ENCODE results near the gene TNFAIP8.

DNA sequence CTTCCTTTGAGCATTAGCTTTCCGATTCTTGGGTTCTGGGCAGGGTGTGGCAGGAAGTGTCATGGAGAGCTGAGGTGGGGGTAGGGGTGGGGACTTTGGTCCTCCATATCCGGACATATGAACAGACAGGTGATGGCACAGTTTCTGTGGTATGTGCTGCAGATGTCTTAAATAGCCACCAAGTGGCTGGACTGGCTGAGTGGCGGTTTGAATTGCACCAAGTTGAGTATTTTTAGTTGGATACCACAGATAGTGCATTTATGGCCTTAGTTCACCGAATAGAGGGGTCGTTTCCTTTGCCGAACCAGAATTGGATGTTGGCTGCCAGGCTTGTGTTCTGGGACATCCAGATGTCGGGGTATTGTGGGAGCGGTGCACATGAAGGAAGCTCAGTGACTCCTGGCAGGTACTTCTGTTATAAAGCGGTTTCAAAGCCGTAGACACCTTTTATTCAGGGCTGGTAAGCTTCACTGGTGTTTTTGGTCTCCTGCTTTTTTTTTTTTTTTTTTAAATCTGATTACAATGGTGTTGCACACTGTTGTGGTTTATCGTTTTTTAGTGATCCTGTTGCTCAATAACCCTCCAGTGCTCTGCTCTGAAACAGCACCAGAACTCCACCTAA, 15.1 kb upstream of the TNFAIP8 start:
- TF ChIP-seq, protein P1, sequence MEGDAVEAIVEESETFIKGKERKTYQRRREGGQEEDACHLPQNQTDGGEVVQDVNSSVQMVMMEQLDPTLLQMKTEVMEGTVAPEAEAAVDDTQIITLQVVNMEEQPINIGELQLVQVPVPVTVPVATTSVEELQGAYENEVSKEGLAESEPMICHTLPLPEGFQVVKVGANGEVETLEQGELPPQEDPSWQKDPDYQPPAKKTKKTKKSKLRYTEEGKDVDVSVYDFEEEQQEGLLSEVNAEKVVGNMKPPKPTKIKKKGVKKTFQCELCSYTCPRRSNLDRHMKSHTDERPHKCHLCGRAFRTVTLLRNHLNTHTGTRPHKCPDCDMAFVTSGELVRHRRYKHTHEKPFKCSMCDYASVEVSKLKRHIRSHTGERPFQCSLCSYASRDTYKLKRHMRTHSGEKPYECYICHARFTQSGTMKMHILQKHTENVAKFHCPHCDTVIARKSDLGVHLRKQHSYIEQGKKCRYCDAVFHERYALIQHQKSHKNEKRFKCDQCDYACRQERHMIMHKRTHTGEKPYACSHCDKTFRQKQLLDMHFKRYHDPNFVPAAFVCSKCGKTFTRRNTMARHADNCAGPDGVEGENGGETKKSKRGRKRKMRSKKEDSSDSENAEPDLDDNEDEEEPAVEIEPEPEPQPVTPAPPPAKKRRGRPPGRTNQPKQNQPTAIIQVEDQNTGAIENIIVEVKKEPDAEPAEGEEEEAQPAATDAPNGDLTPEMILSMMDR (IDR thresholded peaks at IDR 0.05) = no peak
- TF ChIP-seq, protein P2, sequence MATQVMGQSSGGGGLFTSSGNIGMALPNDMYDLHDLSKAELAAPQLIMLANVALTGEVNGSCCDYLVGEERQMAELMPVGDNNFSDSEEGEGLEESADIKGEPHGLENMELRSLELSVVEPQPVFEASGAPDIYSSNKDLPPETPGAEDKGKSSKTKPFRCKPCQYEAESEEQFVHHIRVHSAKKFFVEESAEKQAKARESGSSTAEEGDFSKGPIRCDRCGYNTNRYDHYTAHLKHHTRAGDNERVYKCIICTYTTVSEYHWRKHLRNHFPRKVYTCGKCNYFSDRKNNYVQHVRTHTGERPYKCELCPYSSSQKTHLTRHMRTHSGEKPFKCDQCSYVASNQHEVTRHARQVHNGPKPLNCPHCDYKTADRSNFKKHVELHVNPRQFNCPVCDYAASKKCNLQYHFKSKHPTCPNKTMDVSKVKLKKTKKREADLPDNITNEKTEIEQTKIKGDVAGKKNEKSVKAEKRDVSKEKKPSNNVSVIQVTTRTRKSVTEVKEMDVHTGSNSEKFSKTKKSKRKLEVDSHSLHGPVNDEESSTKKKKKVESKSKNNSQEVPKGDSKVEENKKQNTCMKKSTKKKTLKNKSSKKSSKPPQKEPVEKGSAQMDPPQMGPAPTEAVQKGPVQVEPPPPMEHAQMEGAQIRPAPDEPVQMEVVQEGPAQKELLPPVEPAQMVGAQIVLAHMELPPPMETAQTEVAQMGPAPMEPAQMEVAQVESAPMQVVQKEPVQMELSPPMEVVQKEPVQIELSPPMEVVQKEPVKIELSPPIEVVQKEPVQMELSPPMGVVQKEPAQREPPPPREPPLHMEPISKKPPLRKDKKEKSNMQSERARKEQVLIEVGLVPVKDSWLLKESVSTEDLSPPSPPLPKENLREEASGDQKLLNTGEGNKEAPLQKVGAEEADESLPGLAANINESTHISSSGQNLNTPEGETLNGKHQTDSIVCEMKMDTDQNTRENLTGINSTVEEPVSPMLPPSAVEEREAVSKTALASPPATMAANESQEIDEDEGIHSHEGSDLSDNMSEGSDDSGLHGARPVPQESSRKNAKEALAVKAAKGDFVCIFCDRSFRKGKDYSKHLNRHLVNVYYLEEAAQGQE (IDR thresholded peaks at IDR 0.05; ENCODE audit: insufficient read depth in 1 of 2, low read depth in 2 of 2, low read length in 1 of 2) = no peak
- no peak for TF ChIP-seq POLR2AphosphoS5 (IDR thresholded peaks at IDR 0.05; ENCODE audit: low read depth, low read length)
- TF ChIP-seq TCF7L2 (IDR thresholded peaks at IDR 0.05; ENCODE audit: low read depth, low read length) = no peak
- no peak for TF ChIP-seq SIN3A (IDR thresholded peaks at IDR 0.05; ENCODE audit: borderline replicate concordance, insufficient read depth, low read depth, low read length)
